Measurements from ENCODE around the gene MOK.
A peak's percentile ranks its signal among the peaks of the same experiment; 100 is the strongest.
"Not testable (repeated sequence)": the region's sequence is repeated elsewhere in the genome, so short reads cannot be mapped to it uniquely, and the experiment has no call there.

MOK gene

DNA sequence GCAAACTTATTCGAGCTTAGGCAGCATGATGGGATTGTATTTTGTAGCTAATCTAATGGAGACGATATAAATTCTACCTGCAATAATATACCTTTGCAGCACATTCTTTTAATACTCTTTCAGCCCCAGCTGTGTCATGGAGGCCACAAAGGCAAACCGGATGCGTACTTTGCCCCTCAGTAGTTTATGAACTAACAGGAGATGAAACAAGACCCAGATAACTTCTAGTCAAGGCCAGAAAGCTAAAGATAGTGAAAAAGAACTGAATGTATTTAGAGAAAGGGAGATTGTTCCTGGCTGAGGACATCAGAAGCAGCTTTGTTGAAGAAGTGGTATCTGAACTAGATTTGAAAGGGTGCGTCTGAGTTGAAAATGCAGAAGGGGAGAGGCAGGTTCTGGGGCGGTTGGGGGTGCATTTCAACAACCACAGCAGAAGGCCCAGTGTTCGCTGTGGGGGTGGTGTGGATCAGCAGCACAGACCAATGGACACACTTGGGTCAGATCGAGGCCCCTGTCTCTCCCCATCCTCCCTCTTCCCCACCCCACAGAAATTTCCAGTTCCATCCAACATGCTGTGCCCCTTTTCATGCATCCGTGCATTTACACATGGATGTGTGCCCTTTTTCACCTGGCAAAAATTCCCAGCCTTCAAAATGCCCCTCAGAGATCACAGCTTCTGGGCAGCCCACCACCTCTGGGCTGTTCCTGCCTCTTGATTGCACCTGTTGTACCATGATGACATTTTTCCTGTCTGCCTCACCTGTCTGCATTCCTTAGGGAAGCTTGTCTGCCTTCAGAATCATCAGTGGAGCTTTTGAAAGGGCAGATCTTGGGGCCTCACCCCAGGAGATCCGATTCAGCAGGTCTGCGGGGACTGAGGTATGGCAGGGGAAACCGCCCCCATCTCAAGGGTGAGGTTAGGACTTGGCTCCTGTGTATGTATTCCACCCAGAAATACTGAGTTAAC is 16.8 kb upstream of the MOK start:
- no peak for FAIRE-seq

- no peak for FAIRE-seq
These were observed 15.9 kb upstream of the MOK start for GRCh38 chr14:102320671-102321455.

- FAIRE-seq = no peak
These were observed 15.2 kb upstream of the MOK start for GRCh38 chr14:102320033-102320660.

DNA sequence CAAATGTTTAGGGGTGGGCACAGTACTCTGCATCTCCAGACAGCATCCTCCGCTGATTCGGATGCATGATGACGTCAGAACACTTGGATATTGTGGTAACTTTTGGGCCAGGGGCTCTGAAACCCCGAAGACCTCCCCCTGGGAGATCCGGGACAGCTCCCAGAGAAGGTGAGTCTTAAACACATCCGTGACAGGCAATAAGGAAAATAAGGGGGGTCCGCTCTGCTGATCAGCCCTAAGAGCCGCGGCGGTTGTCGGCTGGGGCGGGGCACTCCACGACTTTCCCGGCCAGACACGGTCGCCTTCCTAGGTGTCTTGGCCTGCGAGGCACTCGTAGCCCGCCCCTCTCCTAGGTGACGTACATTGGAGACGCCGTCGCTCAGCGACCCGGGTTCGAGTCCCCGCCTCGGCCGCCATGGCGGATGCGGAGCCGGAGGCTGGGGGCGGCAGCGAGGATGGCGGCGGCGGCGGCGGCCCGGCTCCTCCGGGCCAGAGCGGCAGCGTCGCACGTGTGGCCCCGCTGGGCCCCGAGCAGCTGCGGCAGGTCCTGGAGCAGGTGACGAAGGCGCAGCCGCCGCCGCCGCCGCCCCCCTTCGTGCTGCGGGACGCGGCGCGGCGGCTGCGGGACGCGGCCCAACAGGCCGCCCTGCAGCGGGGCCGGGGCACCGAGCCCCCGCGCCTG is 14.5 kb upstream of the MOK start, which contains the start of gene ZNF839:
Gene ZNF839 (plus strand): TSS at position 396 of the 682 bp plus-strand sequence. CDS start 20 bp downstream, at position 416.
- FAIRE-seq = no peak

GRCh38 chr14:102318781-102319276 is 13.9 kb upstream of the MOK start:
- no peak for FAIRE-seq

DNA sequence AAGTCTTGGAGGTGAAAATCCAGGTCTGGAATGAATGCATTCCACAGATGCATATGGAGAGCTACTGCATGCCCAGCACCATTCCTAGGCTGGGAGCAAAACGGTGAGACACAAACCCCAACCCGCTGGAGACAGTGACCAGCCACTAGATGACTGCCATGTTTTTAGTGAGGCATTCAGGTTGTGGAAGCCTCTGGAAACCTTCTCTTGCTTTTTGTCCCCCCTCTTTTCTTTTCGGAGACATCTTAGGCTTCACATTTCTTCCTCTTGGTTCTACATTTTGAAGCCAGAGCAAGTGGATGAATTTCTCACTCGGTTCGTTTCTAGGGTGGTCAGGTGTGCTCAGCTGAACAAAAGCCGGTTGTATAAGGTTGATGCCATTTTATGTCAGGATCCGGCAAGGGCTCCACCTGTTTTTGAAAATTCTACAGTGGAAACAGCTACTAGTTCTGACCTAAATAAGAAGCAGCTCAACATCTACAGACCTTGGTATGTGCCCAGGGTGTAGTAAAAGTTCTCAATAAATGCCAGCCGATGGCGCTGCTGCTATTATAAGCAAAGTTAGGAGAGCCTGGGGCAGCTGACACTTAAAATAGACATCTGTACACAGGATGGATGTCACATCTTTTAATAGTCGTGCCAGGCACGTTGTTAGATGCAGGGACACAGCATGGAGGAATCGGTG is 12.7 kb upstream of the MOK start:
- no peak for FAIRE-seq

- peak; percentile 86 for FAIRE-seq
These were observed 12.0 kb upstream of the MOK start for GRCh38 chr14:102316743-102317563.

DNA sequence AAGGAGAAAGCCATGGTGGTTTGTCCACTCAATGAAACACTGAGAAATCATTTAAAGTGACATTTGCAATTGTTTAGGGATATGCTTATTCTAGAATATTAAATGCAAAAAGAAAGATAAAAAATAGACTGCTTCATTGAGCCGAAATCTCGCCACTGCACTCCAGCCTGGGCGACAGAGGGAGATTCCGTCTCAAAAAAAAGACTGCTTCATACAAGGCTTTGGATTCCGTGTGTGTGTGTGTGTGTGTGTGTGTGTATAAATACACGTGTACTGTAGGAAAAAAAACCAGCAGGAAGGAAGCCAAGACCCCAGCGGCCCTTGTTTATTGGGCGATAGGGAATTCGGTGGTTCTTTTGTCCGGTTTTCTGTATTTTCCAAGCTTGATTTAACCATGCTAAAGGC is 11.4 kb upstream of the MOK start:
- FAIRE-seq = no peak

DNA sequence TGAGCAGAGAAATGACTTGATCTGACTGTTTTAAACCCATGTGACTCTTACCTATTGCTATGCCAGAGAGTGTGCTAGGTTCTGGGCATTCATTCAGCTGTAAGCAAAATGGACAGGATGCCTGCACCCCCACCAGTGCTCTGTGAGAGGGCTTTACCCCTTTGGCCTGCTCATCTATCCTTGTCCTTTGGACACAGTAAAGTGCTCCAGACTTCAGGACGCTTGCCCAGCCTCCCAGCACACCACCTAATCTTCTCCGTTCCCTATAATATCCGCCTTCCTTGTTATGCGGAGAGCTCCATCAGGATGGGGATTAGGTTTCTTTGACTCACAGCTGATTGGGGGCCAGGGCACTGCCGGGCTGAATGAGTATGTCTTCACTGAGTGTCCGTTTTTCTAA is 10.2 kb upstream of the MOK start:
- no peak for FAIRE-seq

- FAIRE-seq = no peak
These were observed 9.5 kb upstream of the MOK start for GRCh38 chr14:102314242-102315011.

- FAIRE-seq = no peak
These were observed 1.3 kb downstream of the MOK start for GRCh38 chr14:102303664-102304063.

- not testable (repeated sequence) for FAIRE-seq
These were observed 6.5 kb downstream of the MOK start for GRCh38 chr14:102298303-102299070.

DNA sequence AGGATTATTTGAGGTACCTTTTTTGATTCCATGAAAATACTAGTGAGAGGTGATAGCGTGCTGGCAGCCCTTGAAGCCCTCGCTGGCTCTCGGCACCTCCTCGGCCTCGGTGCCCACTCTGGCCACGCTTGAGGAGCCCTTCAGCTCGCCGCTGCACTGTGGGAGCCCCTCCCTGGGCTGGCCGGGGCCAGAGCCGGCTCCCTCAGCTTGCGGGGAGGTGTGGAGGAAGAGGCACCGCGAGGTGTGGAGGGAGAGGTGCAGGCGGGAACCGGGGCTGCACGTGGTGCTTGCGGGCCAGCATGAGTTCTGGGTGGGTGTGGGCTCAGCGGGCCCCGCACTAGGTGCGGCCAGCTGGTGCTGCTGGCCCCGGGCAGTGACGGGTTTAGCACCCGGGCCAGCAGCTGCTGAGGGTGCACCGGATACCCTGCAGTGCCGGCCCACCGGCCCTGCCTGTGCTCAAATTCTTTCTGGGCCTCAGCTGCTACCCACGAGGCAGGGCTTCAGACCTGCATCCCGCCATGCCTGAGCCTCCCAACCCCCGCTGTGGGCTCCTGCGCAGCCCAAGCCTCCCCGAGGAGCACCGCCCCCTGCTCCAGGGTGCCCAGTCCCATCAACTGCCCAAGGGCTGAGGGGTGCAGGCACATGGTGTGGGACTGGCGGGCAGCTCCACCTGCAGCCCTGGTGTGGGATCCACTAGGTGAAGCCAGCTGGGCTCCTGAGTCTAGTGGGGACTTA is 7.4 kb downstream of the MOK start:
- FAIRE-seq = no peak

DNA sequence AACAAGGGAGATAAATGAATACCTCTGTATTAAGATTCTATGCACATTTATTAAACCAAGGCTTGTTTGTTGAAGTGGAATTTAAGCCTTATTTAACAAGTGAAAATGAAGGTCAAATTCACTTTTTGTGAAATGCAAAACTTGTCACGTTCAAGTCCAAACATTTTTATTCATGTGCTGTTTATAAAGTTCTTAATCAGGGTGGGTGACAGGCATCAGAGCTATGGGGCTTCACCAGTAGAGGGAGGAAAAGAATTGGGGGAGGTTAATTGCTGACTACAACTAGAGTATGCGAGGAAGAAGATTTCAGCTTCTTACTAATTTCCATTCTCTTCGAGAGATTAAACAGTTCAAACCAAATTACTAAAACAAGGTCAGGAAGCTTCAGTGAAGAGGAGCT is 9.7 kb downstream of the MOK start:
- no peak for FAIRE-seq

GRCh38 chr14:102293781-102294180 is 11.2 kb downstream of the MOK start:
- FAIRE-seq = no peak

DNA sequence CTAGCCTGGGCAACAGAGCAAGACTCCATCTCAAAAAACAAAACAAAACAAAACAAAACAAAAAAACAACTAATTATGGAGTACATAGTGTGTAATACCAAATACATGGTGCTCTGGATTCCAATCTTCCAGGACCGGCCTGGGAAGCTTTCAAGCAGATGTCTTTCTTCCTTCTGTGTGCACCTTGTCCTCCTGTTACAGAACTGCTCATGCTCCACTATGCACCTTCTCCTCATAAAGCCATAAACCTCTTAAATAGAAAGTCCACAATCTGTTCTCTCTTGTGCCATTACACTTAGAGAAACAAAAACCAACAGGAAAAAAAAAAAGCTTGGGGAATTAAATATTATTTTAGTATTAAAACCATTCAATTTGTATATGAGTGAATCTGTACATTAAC is 12.5 kb downstream of the MOK start:
- FAIRE-seq = no peak

DNA sequence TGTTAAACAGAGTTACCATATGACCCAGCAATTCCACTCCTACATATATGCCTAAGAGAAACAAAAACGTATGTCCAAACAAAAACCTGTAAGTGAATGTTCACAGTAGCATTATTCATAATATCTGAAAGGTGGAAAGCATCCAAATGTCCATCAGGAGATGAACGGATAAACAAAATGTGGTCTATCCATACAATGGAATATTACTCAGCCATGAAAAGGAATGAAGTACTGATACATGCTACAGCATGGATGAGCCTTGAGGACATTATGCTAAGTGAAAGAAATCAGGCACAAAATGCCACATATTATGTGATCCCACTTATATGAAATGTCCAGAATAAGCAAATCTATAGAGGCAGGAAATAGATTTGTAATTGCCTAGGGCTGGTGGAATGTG is 16.8 kb downstream of the MOK start:
- FAIRE-seq = no peak

DNA sequence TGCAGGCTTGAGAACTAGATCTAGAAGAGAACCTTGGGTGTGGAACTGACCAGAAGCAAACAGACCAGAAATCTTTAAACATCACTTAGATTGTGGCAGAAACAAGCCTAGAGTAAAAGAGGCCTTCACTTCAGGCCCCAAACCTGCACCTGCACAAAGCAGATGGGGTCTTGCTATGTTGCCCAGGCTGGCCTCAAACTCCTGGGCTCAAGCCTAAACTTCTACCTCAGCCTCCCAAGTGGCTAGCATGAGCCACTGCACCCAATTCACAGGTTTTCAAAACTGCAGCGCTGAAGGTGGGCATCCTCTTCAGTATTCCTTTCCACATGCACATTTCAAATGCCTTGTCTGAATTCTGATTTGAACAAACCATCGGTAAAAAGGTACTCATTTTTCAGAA is 19.9 kb downstream of the MOK start:
- FAIRE-seq = no peak

All from TTC549 (cell line).